DMS79 (cell line): ENCODE results near the gene SORT1.
"Not testable (repeated sequence)": the region's sequence is repeated elsewhere in the genome, so short reads cannot be mapped to it uniquely, and the experiment has no call there.

Source experiments
- DNase-seq: peaks from one replicate; lab custom pipeline; 2025; lab: John Stamatoyannopoulos, UW

The SORT1 gene

DNA sequence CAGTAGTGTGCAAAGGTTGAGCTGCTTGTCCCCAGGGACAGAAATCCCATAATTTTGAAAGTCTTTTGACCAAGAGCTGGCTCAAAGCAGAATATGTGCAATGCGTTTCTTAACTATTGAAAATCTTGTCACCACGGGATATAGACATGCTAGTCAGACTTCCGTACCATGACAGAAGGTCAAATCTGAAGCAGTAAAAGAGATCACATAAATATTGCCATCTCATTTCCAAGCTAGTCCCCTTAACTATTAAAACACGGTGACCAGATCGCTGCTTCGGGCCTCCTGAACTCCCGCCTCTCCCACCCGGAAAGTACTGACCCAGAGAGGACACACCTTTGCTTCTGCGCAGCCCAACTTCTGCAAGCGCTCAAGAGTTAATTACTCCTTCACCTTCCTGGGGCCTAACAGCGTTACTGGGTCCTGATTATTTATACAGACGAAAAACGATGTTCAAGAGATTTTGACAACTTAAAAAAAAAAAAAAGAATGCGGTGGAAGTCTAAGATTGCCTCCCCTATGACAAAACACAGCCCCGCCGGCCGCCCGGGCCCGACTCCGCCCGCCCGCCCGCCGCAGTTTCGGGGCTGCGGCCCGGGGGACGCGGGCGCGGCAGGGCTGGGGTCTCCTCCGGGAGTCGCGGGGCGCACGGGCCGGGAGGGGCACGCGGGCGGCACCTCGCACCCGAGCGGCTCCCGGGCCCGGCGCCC is 692 bp downstream of the SORT1 start:
- no peak for DNase-seq

DNA sequence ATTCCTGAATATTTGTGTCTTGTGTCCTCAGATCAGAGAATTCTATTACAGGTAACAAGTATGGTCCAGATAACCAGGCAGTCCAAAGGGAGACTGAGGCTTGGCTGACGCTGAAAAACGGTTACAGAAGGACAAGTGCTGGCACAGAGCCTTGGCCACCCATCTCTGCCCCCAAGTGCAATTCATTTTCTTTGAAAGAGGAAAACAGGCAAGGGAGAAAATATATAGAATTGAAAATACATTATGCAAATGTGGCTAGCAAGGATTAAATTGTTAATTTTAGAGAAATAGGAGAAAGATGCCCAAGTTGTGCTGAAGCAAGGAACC is 1.2 kb downstream of the SORT1 start:
- DNase-seq: no peak

- no peak for DNase-seq
Measured at GRCh38 chr1:109395602-109396512, 1.9 kb downstream of the SORT1 start.

DNA sequence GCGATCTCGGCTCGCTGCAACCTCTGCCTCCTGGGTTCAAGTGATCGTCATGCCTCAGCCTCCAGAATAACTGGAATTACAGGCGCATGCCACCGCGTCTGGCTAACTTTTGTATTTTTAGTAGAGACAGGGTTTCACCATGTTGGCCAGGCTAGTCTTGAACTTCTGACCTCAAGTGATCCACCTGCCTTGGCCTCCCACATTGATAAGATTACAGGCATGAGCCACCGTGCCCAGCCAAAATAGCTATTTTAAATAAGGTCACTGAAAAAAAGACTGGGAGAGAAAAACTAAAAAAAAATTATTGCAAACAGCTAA is 2.5 kb downstream of the SORT1 start:
- DNase-seq: not testable (repeated sequence)

GRCh38 chr1:109394591-109395281 is 3.0 kb downstream of the SORT1 start:
- no peak for DNase-seq

GRCh38 chr1:109393617-109394233 is 4.0 kb downstream of the SORT1 start:
- no peak for DNase-seq

DNA sequence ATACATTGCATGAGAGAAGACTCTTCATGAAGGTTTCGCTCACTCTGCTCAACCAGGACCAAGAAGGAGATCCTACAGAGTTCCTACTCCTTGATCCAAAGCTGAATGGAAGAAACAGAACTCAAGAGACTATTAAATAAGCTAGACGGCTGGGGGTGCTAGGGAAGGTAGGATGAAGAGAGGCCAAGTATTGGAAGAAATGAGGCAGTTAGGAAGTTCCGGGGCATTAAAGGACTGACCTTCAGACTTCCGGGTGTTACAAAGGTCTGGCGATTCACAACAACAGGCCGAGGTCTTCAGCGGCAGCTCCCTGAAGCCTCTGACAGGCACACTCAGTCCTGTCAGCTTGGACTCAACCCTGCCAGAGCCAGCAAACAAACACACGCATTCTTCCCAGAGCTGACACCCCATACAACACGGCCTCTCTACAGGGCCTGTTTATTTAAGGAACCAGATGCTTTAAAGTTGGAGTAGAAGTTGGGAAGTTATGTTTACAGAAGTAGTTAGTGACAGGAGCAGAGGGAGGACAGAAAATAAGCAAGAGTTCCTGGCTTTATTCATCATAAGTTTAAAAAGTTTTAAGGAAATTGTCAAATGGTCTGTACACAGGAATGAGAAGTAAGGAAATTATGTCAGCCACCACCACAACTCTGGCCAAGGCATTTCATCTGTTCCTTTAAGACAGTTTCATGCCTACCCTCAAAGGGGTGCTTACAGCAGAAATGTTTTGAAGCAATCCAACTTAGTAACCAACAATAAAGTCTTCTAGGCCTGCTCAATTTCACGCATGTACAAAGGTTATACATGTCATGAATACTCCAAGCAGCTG is 4.7 kb downstream of the SORT1 start:
- no peak for DNase-seq

- DNase-seq: no peak
Measured at GRCh38 chr1:109392037-109392787, 5.5 kb downstream of the SORT1 start.

- no peak for DNase-seq
Measured at GRCh38 chr1:109391626-109392025, 6.1 kb downstream of the SORT1 start.

GRCh38 chr1:109391157-109391556 is 6.6 kb downstream of the SORT1 start:
- DNase-seq: no peak

DNA sequence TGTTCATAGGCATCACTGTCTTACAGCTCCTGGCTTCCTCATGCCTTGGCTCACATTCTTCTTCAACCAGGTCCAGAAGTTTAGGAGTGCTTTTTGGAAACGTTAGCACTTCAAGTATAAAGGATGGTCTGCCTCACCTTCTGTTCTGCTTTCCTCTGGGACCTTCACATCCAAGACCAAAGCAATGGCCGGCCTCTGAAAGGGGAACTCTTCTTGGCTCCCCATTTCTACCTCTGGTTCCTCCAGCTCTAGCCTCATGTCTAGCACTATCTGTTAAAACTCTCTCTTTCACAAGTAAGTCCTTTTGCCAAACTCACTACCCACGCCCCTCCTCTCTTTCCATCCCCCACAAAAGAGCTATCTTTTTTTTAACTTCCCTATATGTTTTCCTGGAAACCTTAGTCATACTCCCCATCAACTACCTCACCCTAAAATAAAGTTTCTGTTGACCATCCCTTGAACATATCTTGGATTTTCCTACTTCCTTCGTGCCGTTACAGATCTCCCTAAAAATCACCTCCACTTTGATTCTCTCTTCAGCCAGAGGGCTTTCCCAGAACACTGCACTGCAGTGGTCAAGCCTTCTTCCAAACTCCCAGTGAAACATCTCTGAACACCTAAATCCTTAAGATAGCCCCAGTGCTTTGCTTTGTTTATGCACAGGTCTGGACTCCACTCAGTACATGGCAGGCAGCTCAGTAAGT is 7.9 kb downstream of the SORT1 start:
- no peak for DNase-seq

DNA sequence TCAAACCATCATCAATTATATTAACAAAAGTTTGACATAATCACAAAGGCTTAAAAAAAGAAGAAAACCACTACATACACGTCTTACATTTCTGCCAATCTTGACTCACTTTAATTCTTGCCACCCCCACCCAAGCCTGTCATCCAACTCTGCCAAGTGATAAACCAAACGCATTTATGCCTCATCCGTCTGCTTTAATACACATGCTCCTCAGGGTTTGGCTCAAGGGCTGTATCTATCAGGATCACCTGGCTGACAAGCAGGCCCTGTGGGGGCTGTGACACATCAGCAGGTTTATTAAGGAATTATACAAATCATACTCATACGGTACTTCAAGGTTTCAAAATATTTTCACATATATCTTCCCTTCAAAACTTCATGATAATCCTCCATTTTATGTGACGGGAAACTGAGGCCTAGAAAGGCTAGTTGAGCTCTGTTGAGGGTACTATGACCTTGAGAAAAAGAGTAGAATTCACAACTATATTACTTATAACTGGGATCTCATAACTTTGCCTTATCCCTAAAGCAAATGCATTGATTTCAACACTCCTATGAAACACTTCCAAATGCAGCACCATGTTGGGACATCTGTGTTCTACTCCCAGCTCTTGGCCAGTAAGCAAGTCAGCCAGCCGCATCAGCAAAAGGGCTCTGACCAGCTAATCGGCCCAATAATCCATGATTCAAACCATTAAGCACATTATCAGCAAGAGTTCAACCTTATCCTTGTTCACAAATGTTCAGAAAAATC is 8.7 kb downstream of the SORT1 start:
- no peak for DNase-seq

- no peak for DNase-seq
Measured at GRCh38 chr1:109388208-109388711, 9.5 kb downstream of the SORT1 start.

DNA sequence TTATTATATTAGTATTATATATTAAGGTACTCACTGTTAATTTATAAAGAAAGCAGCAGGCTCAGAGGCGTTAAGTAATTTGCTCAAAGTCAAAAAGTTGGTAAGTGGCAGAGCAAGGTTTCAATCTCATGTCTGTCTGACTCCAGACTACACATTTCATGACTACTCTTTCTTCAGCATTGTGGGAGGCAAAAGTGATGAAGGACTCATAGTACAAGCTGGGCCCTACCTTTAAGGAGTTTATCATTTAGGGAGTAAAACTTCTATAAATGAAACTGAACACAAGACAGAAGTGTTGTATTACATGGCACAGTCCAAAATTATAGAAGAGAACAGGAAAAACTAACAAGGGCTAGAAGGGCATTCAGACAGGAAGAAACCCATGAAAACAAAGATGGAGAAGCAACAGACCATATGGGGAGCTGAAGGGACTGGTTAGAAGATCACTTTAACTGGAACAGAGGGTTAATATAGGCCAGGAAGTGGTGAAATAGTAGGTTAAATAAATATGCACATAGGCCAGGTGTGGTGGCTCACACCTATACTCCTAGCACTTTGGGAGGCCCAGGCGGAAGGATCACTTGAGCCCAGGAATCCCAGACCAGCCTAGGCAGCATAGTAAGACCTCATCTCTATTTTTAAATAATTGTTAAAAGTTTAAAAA is 11.5 kb downstream of the SORT1 start:
- DNase-seq: no peak

GRCh38 chr1:109385417-109385816 is 12.3 kb downstream of the SORT1 start:
- no peak for DNase-seq

- no peak for DNase-seq
Measured at GRCh38 chr1:109383854-109384253, 13.9 kb downstream of the SORT1 start.

DNA sequence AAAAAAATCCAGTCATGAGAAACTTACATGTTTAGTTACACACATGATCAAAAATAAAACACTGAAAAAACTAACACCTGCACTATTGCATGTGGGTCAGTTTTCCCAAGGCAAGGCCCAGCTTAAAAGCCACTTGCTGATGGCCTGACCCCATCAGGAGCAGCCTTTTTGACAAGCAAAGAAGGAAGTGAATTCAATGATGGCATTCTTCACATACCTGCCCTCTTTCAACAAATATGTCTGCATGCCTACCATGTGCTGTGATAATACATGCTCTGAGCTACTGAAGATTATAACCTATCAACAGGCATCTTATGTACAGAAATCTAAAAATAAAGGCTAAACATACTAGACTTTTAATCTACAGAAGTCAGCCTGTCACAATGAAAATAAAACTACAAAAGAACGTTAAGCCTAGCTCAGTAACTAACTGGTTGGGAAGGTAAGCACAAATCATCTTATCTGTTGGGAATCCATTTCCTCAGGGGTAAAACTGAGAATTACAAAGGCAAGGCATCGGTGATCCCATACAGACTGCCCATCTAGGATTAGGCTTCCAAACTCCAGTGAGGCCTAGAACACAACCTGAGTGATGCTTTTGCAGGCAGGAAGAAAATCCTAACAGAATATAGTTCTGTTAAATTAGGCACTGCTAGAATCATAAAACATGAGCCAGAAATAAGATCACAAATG is 14.5 kb downstream of the SORT1 start:
- no peak for DNase-seq

- no peak for DNase-seq
Measured at GRCh38 chr1:109381573-109381972, 16.1 kb downstream of the SORT1 start.
